Measurements from ENCODE around the gene CNFN.

- TF ChIP-seq ZNF274 (IDR thresholded peaks at IDR 0.05; ENCODE audit: low read depth, low read length), result no peak
- no peak for TF ChIP-seq SUZ12 (IDR thresholded peaks at IDR 0.05; ENCODE audit: extremely low read depth, insufficient read depth, insufficient read length)
Observed at GRCh38 chr19:42396381-42397262, 6.5 kb upstream of the CNFN start.

Measured in NT2/D1 (cell line).